ENCODE results near the gene MAP1A.

MAP1A gene

GRCh38 chr15:43517354-43518196, at the start of gene MAP1A:
Gene MAP1A, plus strand, starts transcription at chr15:43517608. Its CDS starts 3,866 bp downstream, at chr15:43521474.
- DNase-seq (ENCODE audit: low read depth, low spot score) = peak; percentile 54

- DNase-seq (ENCODE audit: low read depth, low spot score) = no peak
Observed at GRCh38 chr15:43469867-43470266, 47.5 kb upstream of the MAP1A start.

- DNase-seq (ENCODE audit: low read depth, low spot score) = no peak
Observed at GRCh38 chr15:43471975-43472374, 45.4 kb upstream of the MAP1A start.

GRCh38 chr15:43473885-43474284, 43.5 kb upstream of the MAP1A start:
- DNase-seq (ENCODE audit: low read depth, low spot score) = no peak

- DNase-seq (ENCODE audit: low read depth, low spot score) = no peak
Observed at GRCh38 chr15:43483297-43484128, 33.9 kb upstream of the MAP1A start.

- no peak for DNase-seq (ENCODE audit: low read depth, low spot score)
Observed at GRCh38 chr15:43484455-43484854, 33.0 kb upstream of the MAP1A start.

GRCh38 chr15:43487271-43487895, 30.0 kb upstream of the MAP1A start:
- no peak for DNase-seq (ENCODE audit: low read depth, low spot score)

GRCh38 chr15:43488790-43489189, 28.6 kb upstream of the MAP1A start:
- DNase-seq (ENCODE audit: low read depth, low spot score) = no peak

- DNase-seq (ENCODE audit: low read depth, low spot score) = no peak
Observed at GRCh38 chr15:43489191-43489590, 28.2 kb upstream of the MAP1A start.

- DNase-seq (ENCODE audit: low read depth, low spot score) = peak; percentile 4
Observed at GRCh38 chr15:43492266-43492665, 25.1 kb upstream of the MAP1A start.

GRCh38 chr15:43492673-43493601, 24.5 kb upstream of the MAP1A start, which contains the start of gene TP53BP1:
Gene TP53BP1, minus strand, starts transcription at chr15:43493156. Its CDS starts 113 bp downstream, at chr15:43493043.
- peak; percentile 97 for DNase-seq (ENCODE audit: low read depth, low spot score)

GRCh38 chr15:43493703-43494472, 23.5 kb upstream of the MAP1A start:
- DNase-seq (ENCODE audit: low read depth, low spot score) = no peak

- no peak for DNase-seq (ENCODE audit: low read depth, low spot score)
Observed at GRCh38 chr15:43498990-43499389, 18.4 kb upstream of the MAP1A start.

- no peak for DNase-seq (ENCODE audit: low read depth, low spot score)
Observed at GRCh38 chr15:43499635-43500034, 17.8 kb upstream of the MAP1A start.

- DNase-seq (ENCODE audit: low read depth, low spot score) = no peak
Observed at GRCh38 chr15:43505738-43506137, 11.7 kb upstream of the MAP1A start.

GRCh38 chr15:43508421-43508820, 9.0 kb upstream of the MAP1A start:
- DNase-seq (ENCODE audit: low read depth, low spot score) = no peak

GRCh38 chr15:43508991-43509659, 8.3 kb upstream of the MAP1A start:
- no peak for DNase-seq (ENCODE audit: low read depth, low spot score)

- no peak for DNase-seq (ENCODE audit: low read depth, low spot score)
Observed at GRCh38 chr15:43509660-43510199, 7.7 kb upstream of the MAP1A start.

Data from ELF-1 (cell line).